ENCODE results near the gene TMEM229B. TPM values are rescaled to one million over a fixed set of nuclear protein-coding genes. Genes with fewer than 3 reads are reported as not detected.

Gene TMEM229B
- 8.2 TPM for total RNA-seq

- Histone ChIP-seq H3K4me1 (ENCODE audit: insufficient read depth, low read length) (peaks cover 83% of the 10 kb centered on the region), H3K9me3 (ENCODE audit: low read depth, low read length) (no peaks in the 10 kb centered on the region), H3K4me3 (ENCODE audit: low read length) (peak within 1 kb of the TSS; percentile 77), H3K27me3 (ENCODE audit: insufficient read depth, low read length) (no peaks in the 10 kb centered on the region)
Measured at GRCh38 chr14:67487937-67488893, at the start of gene TMEM229B. TMEM229B (minus strand) TSS chr14:67488721; CDS start chr14:67473923, 14,798 bp downstream.

GRCh38 chr14:67537736-67538135 is 49.2 kb upstream of the TMEM229B start:
- Histone ChIP-seq H3K9me3 (ENCODE audit: low read depth, low read length) (no peaks in the 10 kb centered on the region), H3K4me3 (ENCODE audit: low read length) (no peak overlapping the region), H3K4me1 (ENCODE audit: insufficient read depth, low read length) (peaks cover 8% of the 10 kb centered on the region), H3K27me3 (ENCODE audit: insufficient read depth, low read length) (peaks cover 47% of the 10 kb centered on the region)

- Histone ChIP-seq H3K27me3 (ENCODE audit: insufficient read depth, low read length) (peaks cover 49% of the 10 kb centered on the region), H3K9me3 (ENCODE audit: low read depth, low read length) (no peaks in the 10 kb centered on the region), H3K4me3 (ENCODE audit: low read length) (no peak overlapping the region), H3K4me1 (ENCODE audit: insufficient read depth, low read length) (peaks cover 12% of the 10 kb centered on the region)
Measured at GRCh38 chr14:67536087-67536486, 47.6 kb upstream of the TMEM229B start.

- peaks cover 50% of the 10 kb centered on the region for H3K27me3 ChIP-seq (ENCODE audit: insufficient read depth, low read length)
- no peaks in the 10 kb centered on the region for H3K9me3 ChIP-seq (ENCODE audit: low read depth, low read length)
- H3K4me3 ChIP-seq (ENCODE audit: low read length): no peak overlapping the region
- peaks cover 12% of the 10 kb centered on the region for H3K4me1 ChIP-seq (ENCODE audit: insufficient read depth, low read length)
Measured at GRCh38 chr14:67533754-67534085, 45.2 kb upstream of the TMEM229B start.

- peak within 1 kb of the TSS; percentile 30 for H3K4me3 ChIP-seq (ENCODE audit: low read length)
- H3K4me1 ChIP-seq (ENCODE audit: insufficient read depth, low read length): peaks cover 12% of the 10 kb centered on the region
- no peaks in the 10 kb centered on the region for H3K9me3 ChIP-seq (ENCODE audit: low read depth, low read length)
- H3K27me3 ChIP-seq (ENCODE audit: insufficient read depth, low read length): peaks cover 50% of the 10 kb centered on the region
Measured at GRCh38 chr14:67532998-67533753, 44.7 kb upstream of the TMEM229B start, which contains the start of gene PLEKHH1. PLEKHH1 (plus strand) TSS chr14:67533290; CDS start chr14:67541868, 8,578 bp downstream.

- H3K4me1 ChIP-seq (ENCODE audit: insufficient read depth, low read length): peaks cover 12% of the 10 kb centered on the region
- peaks cover 48% of the 10 kb centered on the region for H3K27me3 ChIP-seq (ENCODE audit: insufficient read depth, low read length)
- H3K4me3 ChIP-seq (ENCODE audit: low read length): peak overlapping the region; percentile 30
- no peaks in the 10 kb centered on the region for H3K9me3 ChIP-seq (ENCODE audit: low read depth, low read length)
Measured at GRCh38 chr14:67532606-67532997, 44.1 kb upstream of the TMEM229B start.

GRCh38 chr14:67529947-67530935 is 41.7 kb upstream of the TMEM229B start:
- Histone ChIP-seq H3K27me3 (ENCODE audit: insufficient read depth, low read length) (peaks cover 51% of the 10 kb centered on the region), H3K4me1 (ENCODE audit: insufficient read depth, low read length) (peaks cover 12% of the 10 kb centered on the region), H3K4me3 (ENCODE audit: low read length) (no peak overlapping the region), H3K9me3 (ENCODE audit: low read depth, low read length) (no peaks in the 10 kb centered on the region)

- H3K4me1 ChIP-seq (ENCODE audit: insufficient read depth, low read length): peaks cover 13% of the 10 kb centered on the region
- no peak overlapping the region for H3K4me3 ChIP-seq (ENCODE audit: low read length)
- H3K27me3 ChIP-seq (ENCODE audit: insufficient read depth, low read length): peaks cover 48% of the 10 kb centered on the region
- H3K9me3 ChIP-seq (ENCODE audit: low read depth, low read length): no peaks in the 10 kb centered on the region
Measured at GRCh38 chr14:67528276-67528675, 39.8 kb upstream of the TMEM229B start.

- Histone ChIP-seq H3K4me3 (ENCODE audit: low read length) (no peak overlapping the region), H3K27me3 (ENCODE audit: insufficient read depth, low read length) (peaks cover 49% of the 10 kb centered on the region), H3K4me1 (ENCODE audit: insufficient read depth, low read length) (peaks cover 10% of the 10 kb centered on the region)
Measured at GRCh38 chr14:67527756-67528155, 39.2 kb upstream of the TMEM229B start.

GRCh38 chr14:67526676-67527459 is 38.3 kb upstream of the TMEM229B start:
- Histone ChIP-seq H3K9me3 (ENCODE audit: low read depth, low read length) (no peaks in the 10 kb centered on the region), H3K4me3 (ENCODE audit: low read length) (no peak overlapping the region), H3K27me3 (ENCODE audit: insufficient read depth, low read length) (peaks cover 40% of the 10 kb centered on the region), H3K4me1 (ENCODE audit: insufficient read depth, low read length) (peaks cover 6% of the 10 kb centered on the region)

More at GRCh38 chr14:67527756-67528155, 39.2 kb upstream of the TMEM229B start:
- no peaks in the 10 kb centered on the region for H3K9me3 ChIP-seq (ENCODE audit: low read depth, low read length)

GRCh38 chr14:67526181-67526580 is 37.7 kb upstream of the TMEM229B start:
- Histone ChIP-seq H3K27me3 (ENCODE audit: insufficient read depth, low read length) (peaks cover 35% of the 10 kb centered on the region), H3K9me3 (ENCODE audit: low read depth, low read length) (no peaks in the 10 kb centered on the region), H3K4me1 (ENCODE audit: insufficient read depth, low read length) (peaks cover 6% of the 10 kb centered on the region), H3K4me3 (ENCODE audit: low read length) (no peak overlapping the region)

- no peaks in the 10 kb centered on the region for H3K9me3 ChIP-seq (ENCODE audit: low read depth, low read length)
- H3K4me3 ChIP-seq (ENCODE audit: low read length): no peak overlapping the region
- H3K4me1 ChIP-seq (ENCODE audit: insufficient read depth, low read length): peaks cover 6% of the 10 kb centered on the region
- H3K27me3 ChIP-seq (ENCODE audit: insufficient read depth, low read length): peaks cover 28% of the 10 kb centered on the region
Measured at GRCh38 chr14:67525389-67525788, 36.9 kb upstream of the TMEM229B start.

GRCh38 chr14:67524634-67524963 is 36.1 kb upstream of the TMEM229B start:
- Histone ChIP-seq H3K4me1 (ENCODE audit: insufficient read depth, low read length) (peaks cover 6% of the 10 kb centered on the region), H3K9me3 (ENCODE audit: low read depth, low read length) (no peaks in the 10 kb centered on the region), H3K4me3 (ENCODE audit: low read length) (no peak overlapping the region), H3K27me3 (ENCODE audit: insufficient read depth, low read length) (peaks cover 22% of the 10 kb centered on the region)
